ENCODE results near the gene OR14K1.
"Not testable (repeated sequence)": the region's sequence is repeated elsewhere in the genome, so short reads cannot be mapped to it uniquely, and the experiment has no call there.

The OR14K1 gene, protein sequence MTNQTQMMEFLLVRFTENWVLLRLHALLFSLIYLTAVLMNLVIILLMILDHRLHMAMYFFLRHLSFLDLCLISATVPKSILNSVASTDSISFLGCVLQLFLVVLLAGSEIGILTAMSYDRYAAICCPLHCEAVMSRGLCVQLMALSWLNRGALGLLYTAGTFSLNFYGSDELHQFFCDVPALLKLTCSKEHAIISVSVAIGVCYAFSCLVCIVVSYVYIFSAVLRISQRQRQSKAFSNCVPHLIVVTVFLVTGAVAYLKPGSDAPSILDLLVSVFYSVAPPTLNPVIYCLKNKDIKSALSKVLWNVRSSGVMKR

DNA sequence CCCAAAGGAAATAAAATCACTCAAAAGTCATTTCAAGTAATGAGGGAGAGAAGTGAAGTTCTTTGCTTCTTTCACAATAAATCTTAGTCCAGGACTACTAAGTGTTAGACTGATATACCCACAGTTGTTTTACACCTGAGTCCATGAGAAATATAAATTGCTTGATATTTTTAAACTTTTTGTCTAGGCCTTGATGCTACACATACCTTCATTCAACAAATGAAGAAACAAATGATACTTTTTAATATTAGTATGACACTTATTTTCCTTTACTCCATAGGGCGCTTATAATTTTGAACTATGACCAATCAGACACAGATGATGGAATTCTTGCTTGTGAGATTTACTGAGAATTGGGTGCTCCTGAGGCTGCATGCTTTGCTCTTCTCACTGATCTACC is at the start of gene OR14K1:
Gene OR14K1 (plus strand): TSS at position 301 of the 400 bp plus-strand sequence. CDS start 0 bp downstream, at position 301.
- no peak for DNase-seq

DNA sequence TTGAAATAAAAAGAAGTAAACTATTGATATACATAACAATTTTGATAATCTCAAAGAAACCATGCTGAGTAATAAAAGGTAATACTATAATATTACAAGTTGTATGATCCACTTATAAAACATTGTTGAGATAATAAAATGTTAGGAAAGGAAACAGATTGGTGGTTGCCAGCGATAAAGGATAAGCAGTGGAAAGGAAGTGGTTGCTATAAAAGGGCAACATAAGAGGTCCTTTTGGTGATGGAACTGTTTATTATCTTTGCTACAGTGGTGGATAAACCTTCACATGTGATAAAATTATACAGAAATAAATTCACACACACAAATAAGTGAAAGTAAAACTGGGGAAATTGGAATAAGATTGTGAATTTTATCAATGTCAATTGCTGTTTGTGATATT is 37.1 kb upstream of the OR14K1 start:
- no peak for DNase-seq

GRCh38 chr1:247710681-247711080 is 27.7 kb upstream of the OR14K1 start:
- DNase-seq: not testable (repeated sequence)

DNA sequence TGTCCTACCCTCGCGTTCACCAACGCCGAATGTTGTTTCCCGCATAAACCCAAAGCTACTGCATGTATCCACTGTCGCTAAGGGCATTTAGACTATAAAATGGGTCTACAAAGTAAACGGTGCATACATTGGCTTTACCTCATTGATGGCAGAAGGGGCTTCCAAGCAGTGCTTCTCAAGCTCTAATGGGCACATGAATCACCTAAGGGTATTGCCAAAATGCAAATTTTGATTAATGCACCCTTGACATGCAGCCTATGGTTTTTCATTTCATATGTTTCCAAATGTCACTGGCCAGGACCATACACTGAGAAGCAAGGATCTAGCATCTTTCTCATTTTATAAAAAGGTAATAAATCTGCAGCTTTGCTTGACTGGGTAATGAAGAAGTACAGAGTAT is 24.7 kb upstream of the OR14K1 start:
- DNase-seq: no peak

- no peak for DNase-seq
Measured at GRCh38 chr1:247716546-247716945, 21.9 kb upstream of the OR14K1 start, which contains the start of gene OR6F1. Gene OR6F1, minus strand, starts transcription at chr1:247716646. Its CDS starts 3,891 bp downstream, at chr1:247712755.

DNA sequence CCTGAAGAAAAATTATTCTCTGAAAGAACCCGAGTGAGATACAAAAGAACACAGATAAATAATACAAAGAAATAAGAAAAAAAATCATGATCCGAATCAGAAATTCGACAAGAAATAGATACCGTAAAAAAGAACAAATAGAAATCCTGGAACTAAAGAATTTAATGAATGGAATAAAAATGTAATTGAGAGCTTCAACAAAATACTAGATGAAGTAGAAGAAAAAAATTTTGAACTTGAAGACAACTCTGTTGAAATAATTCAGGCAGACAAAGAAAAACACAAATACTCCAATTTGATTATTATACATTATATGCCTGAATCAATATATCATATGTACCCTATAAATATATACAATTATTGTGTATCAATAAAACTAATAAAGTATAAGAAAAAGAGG is 17.2 kb upstream of the OR14K1 start:
- no peak for DNase-seq

DNA sequence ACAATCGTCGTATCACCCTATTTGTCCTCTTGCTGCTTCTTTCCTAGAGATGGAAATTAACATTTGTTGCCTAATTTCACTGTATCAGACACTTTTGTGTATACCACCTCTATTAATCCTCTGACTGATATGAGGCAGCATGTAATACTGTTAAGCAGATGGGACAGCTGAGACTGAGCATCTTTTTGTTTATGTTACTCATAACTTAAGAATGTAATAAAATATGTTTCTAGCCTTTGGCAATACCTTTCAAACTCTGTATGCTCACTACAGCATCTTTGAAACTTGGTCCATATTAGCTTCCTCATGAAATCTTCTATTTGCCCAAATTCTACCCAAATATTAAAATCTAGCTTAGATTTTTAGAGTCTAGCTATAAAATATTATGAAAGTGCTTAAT is 2.3 kb downstream of the OR14K1 start:
- no peak for DNase-seq

GRCh38 chr1:247741756-247742155 is 3.3 kb downstream of the OR14K1 start:
- DNase-seq: no peak

- not testable (repeated sequence) for DNase-seq
Measured at GRCh38 chr1:247742215-247742760, 3.9 kb downstream of the OR14K1 start.

- no peak for DNase-seq
Measured at GRCh38 chr1:247746391-247746935, 8.0 kb downstream of the OR14K1 start.

- no peak for DNase-seq
Measured at GRCh38 chr1:247747616-247748015, 9.2 kb downstream of the OR14K1 start.

DNA sequence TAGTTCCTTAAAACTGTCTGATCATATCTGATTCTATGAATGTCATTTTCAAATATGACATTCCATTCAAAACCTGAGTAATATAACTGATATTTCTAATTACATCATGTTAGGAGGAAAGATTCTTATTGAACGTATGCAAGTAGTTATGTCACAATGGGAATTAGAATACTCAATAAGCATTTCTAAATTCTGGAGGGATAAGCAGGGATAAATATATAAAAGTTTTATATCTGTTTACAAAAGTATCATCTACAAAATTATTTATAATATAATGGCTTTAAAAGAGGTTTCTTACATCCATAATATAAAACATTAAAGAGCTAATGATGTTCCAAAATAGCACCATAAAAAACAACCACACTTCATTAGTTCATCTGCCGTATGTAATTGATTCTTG is 9.6 kb downstream of the OR14K1 start, which contains the start of gene OR14A2:
Gene OR14A2 (minus strand): TSS at position 101 of the 400 bp plus-strand sequence.
- DNase-seq: no peak

GRCh38 chr1:247749870-247750269 is 11.5 kb downstream of the OR14K1 start:
- no peak for DNase-seq

DNA sequence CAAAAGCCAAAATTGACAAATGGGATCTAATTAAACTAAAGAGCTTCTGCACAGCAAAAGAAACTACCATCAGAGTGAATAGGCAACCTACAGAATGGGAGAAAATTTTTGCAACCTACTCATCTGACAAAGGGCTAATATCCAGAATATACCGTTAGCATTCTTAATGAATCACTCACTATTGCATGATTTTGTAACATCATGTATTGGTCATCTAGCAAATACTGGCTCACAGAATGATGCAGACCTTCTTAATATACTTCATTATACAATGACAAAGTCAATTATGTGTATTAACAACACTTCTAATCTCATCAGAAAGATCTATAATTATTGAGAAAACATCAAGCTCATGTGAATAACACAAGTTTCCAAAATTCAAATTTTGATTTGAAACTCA is 15.9 kb downstream of the OR14K1 start:
- not testable (repeated sequence) for DNase-seq

- no peak for DNase-seq
Measured at GRCh38 chr1:247760456-247760855, 22.0 kb downstream of the OR14K1 start, which contains the start of gene OR1C1. Gene OR1C1, minus strand, starts transcription at chr1:247760556. Its CDS starts 2,150 bp downstream, at chr1:247758406.

DNA sequence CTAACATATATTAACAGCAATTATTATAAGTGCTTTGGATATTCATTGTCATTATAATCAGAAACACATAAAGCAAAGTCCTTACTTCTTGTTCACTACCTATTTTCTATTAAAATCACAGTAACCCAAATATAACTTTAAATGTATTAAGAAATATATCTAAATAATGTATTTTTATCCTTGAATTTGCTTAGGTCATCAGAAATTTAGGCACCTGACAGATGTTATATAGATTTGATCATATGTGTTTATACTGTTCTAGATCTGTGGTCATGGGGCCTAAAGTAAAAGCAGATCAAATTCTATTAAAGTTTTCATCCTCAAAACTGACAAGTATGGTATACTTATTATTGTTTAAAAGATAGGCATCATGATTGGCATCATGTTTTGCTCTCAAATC is 31.2 kb downstream of the OR14K1 start:
- no peak for DNase-seq
